GM19351 (cell line): ENCODE measurements around the gene ITGAE.
A peak's percentile ranks its signal among the peaks of the same experiment; 100 is the strongest.

Experiments used
- ATAC-seq: cut with Tn5 transposase; IDR thresholded peaks from one replicate; pipeline ENCODE4 v1.9.1; 2021; ENCODE audit warnings: mild to moderate bottlenecking, moderate library complexity; ENCODE audit not compliant: unreplicated experiment

ITGAE gene

GRCh38 chr17:3821101-3821500 lies 20.1 kb upstream of the ITGAE start:
- ATAC-seq = no peak

- no peak for ATAC-seq
Measured at GRCh38 chr17:3818786-3819185, 17.8 kb upstream of the ITGAE start.

- ATAC-seq = no peak
Measured at GRCh38 chr17:3817851-3818605, 17.0 kb upstream of the ITGAE start.

- ATAC-seq = no peak
Measured at GRCh38 chr17:3815925-3816324, 14.9 kb upstream of the ITGAE start.

GRCh38 chr17:3815122-3815521 lies 14.1 kb upstream of the ITGAE start:
- ATAC-seq = no peak

DNA sequence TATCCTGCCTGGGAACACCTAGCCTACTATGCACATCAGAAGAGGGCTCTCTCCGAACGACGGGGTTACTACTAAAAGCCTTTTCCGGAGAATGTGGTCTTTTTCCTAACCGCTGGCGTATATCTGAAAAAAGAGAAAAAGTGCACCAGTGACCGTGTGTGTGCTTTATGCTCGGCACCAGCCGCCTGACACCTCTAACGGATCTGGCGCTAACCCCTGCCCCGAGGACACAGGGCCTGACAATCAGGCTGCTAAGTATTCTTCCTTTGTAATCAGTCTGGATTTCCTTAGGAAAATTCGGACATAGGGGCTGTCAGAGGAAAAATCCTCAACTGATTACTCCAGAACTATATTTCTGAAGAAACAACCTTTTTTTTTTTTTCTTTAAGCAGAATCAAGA lies 13.4 kb upstream of the ITGAE start:
- no peak for ATAC-seq

- no peak for ATAC-seq
Measured at GRCh38 chr17:3813171-3813570, 12.2 kb upstream of the ITGAE start.

- no peak for ATAC-seq
Measured at GRCh38 chr17:3812771-3813170, 11.8 kb upstream of the ITGAE start.

GRCh38 chr17:3812284-3812683 lies 11.3 kb upstream of the ITGAE start:
- ATAC-seq = no peak

DNA sequence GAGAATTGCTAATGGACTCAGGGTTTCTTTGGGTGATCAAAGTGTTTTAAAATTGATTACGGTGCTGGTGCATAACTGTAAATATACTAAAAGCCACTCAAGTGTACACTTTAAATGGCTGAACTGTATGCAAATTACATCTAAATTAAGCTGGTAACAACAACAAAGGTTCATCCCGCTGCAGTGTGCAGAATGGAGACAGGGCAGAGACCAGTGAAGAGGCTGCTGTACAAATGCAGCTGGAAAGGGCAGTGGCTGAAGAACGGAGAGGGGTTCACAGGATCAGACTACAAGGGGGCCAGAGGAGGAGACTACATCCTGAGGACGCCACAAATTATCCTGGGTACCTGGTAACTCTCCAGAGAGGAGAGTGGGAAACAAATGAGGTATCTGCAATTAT lies 9.0 kb upstream of the ITGAE start:
- ATAC-seq = no peak

DNA sequence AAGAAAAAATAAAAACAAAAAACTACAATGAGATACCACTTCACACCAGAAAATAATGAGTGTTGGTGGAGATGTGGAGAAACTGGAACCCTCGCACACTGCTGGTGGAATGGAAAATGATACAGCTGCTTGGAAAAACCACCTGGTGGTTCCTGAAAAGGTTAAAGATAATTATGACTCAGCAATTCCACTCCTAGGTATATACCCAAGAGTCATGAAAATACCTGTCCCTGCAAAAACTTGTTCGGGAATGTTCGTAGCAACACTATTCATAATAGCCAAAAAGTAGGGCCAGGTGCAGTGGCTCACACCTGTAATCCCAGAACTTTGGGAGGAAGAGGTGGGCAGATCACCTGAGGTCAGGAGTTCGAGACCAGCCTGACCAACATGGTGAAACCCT lies 8.1 kb upstream of the ITGAE start:
- ATAC-seq = no peak

DNA sequence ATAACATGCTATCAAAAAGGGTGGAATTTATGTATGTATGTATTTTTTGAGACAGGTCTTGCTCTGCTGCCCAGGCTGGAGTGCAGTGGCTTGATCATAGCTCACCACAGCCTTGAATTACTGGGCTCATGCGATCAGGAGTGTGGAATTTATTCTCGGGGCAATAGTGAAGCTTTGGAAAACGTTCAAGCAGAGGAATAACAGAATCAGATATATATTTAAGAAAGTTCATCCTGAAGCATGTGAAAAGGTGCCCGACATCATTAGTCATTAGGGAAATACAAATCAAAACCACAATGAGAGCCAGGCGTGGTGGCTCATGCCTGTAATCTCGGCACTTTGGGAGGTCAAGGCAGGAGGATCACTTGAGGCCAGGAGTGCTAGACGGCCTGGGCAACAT lies 7.7 kb upstream of the ITGAE start:
- no peak for ATAC-seq

GRCh38 chr17:3805581-3805980 lies 4.6 kb upstream of the ITGAE start:
- ATAC-seq = no peak

DNA sequence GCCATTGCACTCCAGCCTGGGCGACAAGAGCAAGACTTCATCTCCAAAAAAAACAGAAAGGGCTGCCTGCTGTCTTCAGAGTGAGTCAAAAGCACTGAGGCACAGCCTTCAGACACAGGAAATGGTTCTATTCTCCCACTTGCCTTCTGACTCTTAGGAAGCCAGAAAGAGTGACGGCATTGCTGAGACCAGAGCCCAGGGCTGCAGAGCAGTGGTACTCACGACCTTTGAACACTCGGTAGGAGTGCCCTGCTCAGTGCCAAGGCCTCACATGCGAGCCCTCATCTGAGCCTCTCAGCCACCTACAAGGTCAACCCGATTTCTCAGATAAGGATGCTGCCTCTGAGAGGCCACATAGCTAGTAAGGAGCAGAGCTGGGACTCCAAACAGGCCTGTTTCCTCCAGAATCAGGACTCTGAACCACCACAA lies 3.5 kb upstream of the ITGAE start:
- peak; percentile 67 for ATAC-seq

GRCh38 chr17:3803308-3803640 lies 2.3 kb upstream of the ITGAE start:
- ATAC-seq = no peak

DNA sequence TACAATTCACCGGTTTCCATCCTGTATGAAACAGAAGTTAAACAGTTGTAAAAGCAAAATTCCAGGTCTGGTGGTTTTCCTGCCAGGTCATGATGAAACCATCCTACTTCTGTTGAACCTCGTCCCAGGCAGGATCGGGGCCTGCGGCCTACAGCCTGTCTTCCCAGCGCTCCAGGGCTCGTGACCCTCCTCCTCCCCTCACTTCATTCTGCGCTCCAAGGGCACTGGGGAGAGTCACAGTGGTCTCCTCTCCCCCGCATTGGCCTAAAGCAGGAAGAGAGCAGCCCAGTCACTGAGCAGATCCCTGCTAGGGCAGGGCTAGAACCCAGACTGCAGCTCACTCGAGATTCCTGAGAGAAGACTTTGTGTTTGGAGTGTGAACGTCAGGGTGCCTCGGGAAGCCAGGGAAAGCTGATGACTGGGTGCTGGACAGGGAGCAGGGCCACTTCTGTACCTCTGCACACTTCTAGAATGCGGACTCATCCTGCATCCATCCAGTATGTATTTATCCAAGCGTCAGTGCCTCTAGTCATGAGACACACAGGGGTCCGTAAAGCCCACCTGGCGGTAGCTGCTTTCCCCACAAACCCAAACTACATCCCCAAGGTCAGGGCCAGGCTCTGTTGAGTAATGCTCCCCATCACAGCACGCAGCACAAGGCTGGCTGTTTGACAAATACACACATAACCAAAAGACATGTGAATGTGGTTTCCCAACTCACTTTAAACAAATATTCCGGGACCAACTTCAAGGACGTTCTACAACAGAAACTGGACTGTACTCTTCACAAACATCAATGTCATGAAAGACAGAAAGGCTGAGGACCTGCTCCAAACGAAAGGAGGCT lies 1.7 kb upstream of the ITGAE start:
- no peak for ATAC-seq

GRCh38 chr17:3801792-3802191 lies 804 bp upstream of the ITGAE start:
- no peak for ATAC-seq

DNA sequence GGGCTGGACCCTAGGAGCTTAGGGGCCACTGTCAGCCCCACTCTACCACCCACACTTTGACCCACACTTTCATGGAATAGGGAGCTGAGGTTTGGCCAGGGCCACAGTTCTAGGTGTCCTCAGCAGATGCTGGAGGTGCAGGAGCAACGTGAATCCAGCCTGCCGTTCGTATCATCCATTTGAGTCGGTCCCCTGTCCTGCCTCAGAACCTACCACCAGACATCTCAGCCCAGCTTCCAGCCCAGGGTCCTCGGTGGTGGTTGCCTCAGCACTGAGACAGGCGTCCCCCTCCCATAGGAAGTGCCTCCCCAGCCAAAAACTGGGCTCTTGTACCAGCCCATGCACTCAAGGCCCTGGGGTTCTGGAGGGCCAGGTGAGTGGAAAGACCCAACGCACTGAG lies 359 bp upstream of the ITGAE start:
- no peak for ATAC-seq

DNA sequence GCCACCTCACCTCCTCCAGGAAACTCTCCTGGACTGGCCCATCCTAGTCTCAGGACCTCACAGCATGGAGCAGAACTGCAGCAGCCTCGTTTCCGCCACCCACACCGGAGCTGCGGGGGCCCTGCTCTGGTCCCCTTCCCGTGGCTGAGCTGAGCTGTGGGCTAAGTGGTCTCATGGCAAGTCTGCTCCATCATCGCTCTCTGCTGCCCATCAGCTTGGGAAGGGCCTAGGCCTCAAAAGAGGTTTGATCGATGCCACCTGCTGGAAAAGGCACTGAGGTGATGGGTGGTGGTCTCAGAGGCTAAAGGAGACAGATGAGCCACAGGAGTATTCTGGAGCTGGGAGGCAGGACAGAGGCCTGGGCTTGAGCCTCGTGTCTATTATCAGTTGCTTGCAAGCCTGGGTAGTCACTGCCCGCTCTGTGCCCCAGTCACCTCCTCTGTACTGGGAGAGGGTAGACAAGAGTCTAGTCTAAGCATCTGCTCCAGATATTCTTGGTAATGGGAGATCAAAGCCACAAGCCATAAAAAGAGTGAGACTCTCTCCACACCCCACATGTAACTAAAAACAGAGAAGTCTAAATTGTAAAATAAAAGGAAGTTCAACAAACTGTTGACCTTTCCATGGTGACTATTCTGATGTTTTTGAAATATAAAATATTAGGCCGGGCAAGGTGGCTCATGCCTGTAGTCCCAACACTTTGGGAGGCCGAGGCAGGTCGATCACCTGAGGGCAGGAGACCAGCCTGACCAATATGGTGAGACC lies 1.6 kb downstream of the ITGAE start:
- no peak for ATAC-seq

- ATAC-seq = no peak
Measured at GRCh38 chr17:3798273-3799180, 2.5 kb downstream of the ITGAE start.

DNA sequence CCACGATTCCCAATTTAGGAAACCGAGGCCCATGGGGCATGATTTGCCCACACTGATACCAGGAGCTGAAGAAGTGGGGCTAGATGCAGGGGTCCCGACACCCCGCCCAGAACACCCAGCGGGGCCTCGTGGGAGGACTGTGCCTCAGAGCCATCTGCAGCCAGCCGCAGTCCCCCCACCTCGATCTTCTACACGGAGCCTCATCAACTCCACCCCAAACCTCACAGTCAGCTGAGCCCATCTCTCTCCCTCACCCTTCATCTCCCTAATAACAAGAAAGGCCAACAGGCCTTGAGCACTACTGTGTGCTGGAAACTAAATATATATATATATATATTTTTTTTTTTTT lies 4.2 kb downstream of the ITGAE start:
- peak; percentile 40 for ATAC-seq
